ENCODE results near the gene GPRC5A. TPM values are rescaled to one million over a fixed set of nuclear protein-coding genes. Genes with fewer than 3 reads are reported as not detected.

Gene GPRC5A
- total and polyA plus RNA-seq, 2 experiments from 2014 or later = 0.16 to 0.38 TPM

DNA sequence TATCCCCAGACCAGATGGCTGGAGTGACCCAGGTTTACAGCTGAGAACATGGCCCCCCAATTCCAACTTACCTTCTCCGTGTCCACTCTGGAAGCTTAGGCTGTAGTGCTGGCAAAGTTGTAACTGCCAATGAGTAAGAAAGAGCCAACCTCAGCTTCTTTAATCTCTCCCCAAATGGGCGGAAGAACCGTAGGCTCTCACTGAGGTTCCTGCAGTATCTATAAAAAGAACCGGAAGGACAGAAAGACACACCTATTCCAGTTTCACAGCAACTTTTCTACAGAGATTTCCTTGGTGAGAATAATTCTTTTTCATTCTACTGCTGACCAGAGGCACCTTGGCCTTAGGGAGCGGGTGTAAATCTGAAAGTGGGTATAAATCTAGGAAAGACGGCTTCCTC, 60.7 kb downstream of the GPRC5A start, which contains the start of gene GPRC5D:
Gene GPRC5D, minus strand, starts transcription at position 135 of the 400 bp plus-strand sequence. CDS start 1,786 bp downstream, outside the sequence.
- H3F3A ChIP-seq (replicated peaks; ENCODE audit: low read depth) = no peaks in the 10 kb centered on the region
- H2AFZ ChIP-seq = no peak within 1 kb of the TSS
- H3K36me3 ChIP-seq (ENCODE audit: insufficient read depth) = no peaks in the 10 kb centered on the region
- no peaks in the 10 kb centered on the region; the same call in 1 of the 2 replicates for H3K9me2 ChIP-seq (ENCODE audit: insufficient read depth)
- H3K4me3 Mint-ChIP-seq = no peak within 1 kb of the TSS
- H3K4me2 ChIP-seq = no peak within 1 kb of the TSS
- no peaks in the 10 kb centered on the region for H3K4me1 ChIP-seq (ENCODE audit: insufficient read depth)
- no peaks in the 10 kb centered on the region for H3K27me3 ChIP-seq (ENCODE audit: insufficient read depth)
- no peaks in the 10 kb centered on the region for H3K4me1 Mint-ChIP-seq
- ATAC-seq (no peak), DNase-seq (ENCODE audit: low spot score) (no peak)
- H3K27ac ChIP-seq (ENCODE audit: low read depth) = no peak within 1 kb of the TSS
- no peak within 1 kb of the TSS for H3K4me3 ChIP-seq
- no peaks in the 10 kb centered on the region for H4K20me1 ChIP-seq (replicated peaks; ENCODE audit: insufficient read depth)
- H3K79me2 ChIP-seq (replicated peaks; ENCODE audit: insufficient read depth) = no peaks in the 10 kb centered on the region
- peaks cover 5% of the 10 kb centered on the region for H3K27me3 Mint-ChIP-seq (ENCODE audit: insufficient read depth, low read depth, poor library complexity)
- H3K9me3 Mint-ChIP-seq = no peaks in the 10 kb centered on the region
- H3K27ac Mint-ChIP-seq = no peak within 1 kb of the TSS
- TF ChIP-seq, protein P1, sequence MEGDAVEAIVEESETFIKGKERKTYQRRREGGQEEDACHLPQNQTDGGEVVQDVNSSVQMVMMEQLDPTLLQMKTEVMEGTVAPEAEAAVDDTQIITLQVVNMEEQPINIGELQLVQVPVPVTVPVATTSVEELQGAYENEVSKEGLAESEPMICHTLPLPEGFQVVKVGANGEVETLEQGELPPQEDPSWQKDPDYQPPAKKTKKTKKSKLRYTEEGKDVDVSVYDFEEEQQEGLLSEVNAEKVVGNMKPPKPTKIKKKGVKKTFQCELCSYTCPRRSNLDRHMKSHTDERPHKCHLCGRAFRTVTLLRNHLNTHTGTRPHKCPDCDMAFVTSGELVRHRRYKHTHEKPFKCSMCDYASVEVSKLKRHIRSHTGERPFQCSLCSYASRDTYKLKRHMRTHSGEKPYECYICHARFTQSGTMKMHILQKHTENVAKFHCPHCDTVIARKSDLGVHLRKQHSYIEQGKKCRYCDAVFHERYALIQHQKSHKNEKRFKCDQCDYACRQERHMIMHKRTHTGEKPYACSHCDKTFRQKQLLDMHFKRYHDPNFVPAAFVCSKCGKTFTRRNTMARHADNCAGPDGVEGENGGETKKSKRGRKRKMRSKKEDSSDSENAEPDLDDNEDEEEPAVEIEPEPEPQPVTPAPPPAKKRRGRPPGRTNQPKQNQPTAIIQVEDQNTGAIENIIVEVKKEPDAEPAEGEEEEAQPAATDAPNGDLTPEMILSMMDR (conservative IDR thresholded peaks at IDR 0.05; ENCODE audit: low read depth in 2 of 2) = no peak
- no peak for TF ChIP-seq STAT1 (IDR thresholded peaks at IDR 0.05; ENCODE audit: unreplicated experiment)
- TF ChIP-seq ZNF114 (CRISPR knock-in tag; IDR thresholded peaks at IDR 0.05) = no peak
- no peak for TF ChIP-seq JUNB (IDR thresholded peaks at IDR 0.05; ENCODE audit: unreplicated experiment)
- TF ChIP-seq EZH2phosphoT487 (IDR thresholded peaks at IDR 0.05; ENCODE audit: unreplicated experiment) = no peak
- no peak for TF ChIP-seq REST (IDR thresholded peaks at IDR 0.05; ENCODE audit: unreplicated experiment)
- TF ChIP-seq ETS1 (IDR thresholded peaks at IDR 0.05) = no peak
- no peak for TF ChIP-seq EZH2 (IDR thresholded peaks at IDR 0.05; ENCODE audit: low read depth, unreplicated experiment)
- TF ChIP-seq NANOG (IDR thresholded peaks at IDR 0.05; ENCODE audit: borderline replicate concordance) = no peak
- no peak for TF ChIP-seq ZNF331 (CRISPR knock-in tag; IDR thresholded peaks at IDR 0.05; ENCODE audit: low read depth)
- no peak for TF ChIP-seq POLR2AphosphoS5 (IDR thresholded peaks at IDR 0.05; ENCODE audit: low read depth)
- TF ChIP-seq, protein P2, sequence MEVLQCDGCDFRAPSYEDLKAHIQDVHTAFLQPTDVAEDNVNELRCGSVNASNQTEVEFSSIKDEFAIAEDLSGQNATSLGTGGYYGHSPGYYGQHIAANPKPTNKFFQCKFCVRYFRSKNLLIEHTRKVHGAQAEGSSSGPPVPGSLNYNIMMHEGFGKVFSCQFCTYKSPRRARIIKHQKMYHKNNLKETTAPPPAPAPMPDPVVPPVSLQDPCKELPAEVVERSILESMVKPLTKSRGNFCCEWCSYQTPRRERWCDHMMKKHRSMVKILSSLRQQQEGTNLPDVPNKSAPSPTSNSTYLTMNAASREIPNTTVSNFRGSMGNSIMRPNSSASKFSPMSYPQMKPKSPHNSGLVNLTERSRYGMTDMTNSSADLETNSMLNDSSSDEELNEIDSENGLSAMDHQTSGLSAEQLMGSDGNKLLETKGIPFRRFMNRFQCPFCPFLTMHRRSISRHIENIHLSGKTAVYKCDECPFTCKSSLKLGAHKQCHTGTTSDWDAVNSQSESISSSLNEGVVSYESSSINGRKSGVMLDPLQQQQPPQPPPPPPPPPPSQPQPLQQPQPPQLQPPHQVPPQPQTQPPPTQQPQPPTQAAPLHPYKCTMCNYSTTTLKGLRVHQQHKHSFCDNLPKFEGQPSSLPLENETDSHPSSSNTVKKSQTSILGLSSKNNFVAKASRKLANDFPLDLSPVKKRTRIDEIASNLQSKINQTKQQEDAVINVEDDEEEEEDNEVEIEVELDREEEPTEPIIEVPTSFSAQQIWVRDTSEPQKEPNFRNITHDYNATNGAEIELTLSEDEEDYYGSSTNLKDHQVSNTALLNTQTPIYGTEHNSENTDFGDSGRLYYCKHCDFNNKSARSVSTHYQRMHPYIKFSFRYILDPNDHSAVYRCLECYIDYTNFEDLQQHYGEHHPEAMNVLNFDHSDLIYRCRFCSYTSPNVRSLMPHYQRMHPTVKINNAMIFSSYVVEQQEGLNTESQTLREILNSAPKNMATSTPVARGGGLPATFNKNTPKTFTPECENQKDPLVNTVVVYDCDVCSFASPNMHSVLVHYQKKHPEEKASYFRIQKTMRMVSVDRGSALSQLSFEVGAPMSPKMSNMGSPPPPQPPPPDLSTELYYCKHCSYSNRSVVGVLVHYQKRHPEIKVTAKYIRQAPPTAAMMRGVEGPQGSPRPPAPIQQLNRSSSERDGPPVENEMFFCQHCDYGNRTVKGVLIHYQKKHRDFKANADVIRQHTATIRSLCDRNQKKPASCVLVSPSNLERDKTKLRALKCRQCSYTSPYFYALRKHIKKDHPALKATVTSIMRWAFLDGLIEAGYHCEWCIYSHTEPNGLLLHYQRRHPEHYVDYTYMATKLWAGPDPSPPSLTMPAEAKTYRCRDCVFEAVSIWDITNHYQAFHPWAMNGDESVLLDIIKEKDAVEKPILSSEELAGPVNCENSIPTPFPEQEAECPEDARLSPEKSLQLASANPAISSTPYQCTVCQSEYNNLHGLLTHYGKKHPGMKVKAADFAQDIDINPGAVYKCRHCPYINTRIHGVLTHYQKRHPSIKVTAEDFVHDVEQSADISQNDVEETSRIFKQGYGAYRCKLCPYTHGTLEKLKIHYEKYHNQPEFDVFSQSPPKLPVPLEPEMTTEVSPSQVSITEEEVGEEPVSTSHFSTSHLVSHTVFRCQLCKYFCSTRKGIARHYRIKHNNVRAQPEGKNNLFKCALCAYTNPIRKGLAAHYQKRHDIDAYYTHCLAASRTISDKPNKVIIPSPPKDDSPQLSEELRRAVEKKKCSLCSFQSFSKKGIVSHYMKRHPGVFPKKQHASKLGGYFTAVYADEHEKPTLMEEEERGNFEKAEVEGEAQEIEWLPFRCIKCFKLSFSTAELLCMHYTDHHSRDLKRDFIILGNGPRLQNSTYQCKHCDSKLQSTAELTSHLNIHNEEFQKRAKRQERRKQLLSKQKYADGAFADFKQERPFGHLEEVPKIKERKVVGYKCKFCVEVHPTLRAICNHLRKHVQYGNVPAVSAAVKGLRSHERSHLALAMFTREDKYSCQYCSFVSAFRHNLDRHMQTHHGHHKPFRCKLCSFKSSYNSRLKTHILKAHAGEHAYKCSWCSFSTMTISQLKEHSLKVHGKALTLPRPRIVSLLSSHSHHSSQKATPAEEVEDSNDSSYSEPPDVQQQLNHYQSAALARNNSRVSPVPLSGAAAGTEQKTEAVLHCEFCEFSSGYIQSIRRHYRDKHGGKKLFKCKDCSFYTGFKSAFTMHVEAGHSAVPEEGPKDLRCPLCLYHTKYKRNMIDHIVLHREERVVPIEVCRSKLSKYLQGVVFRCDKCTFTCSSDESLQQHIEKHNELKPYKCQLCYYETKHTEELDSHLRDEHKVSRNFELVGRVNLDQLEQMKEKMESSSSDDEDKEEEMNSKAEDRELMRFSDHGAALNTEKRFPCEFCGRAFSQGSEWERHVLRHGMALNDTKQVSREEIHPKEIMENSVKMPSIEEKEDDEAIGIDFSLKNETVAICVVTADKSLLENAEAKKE (CRISPR knock-in tag; IDR thresholded peaks at IDR 0.05) = no peak
- H3K36me3 Mint-ChIP-seq (ENCODE audit: low read depth) = no peaks in the 10 kb centered on the region

All from GM23338 (cell line).